Tongue (tissue), 2 donors: ENCODE measurements around the gene EDAR. TPM values are rescaled to one million over a fixed set of nuclear protein-coding genes. Genes with fewer than 3 reads are reported as not detected.

ENCODE experiments used
- DNase-seq: peaks from one replicate; pipeline ENCODE4 v3.0.0-alpha.2; 2015
- total RNA-seq: library from RNA; depleted of rRNA; stranded (reverse); fragments of >200 nt; gene quantifications from one replicate; pipeline ENCODE4 v1.2.3, GENCODE V29; 2014

EDAR gene
- total RNA-seq, 1 donor from 2014 or later, result 0.31 TPM

DNA sequence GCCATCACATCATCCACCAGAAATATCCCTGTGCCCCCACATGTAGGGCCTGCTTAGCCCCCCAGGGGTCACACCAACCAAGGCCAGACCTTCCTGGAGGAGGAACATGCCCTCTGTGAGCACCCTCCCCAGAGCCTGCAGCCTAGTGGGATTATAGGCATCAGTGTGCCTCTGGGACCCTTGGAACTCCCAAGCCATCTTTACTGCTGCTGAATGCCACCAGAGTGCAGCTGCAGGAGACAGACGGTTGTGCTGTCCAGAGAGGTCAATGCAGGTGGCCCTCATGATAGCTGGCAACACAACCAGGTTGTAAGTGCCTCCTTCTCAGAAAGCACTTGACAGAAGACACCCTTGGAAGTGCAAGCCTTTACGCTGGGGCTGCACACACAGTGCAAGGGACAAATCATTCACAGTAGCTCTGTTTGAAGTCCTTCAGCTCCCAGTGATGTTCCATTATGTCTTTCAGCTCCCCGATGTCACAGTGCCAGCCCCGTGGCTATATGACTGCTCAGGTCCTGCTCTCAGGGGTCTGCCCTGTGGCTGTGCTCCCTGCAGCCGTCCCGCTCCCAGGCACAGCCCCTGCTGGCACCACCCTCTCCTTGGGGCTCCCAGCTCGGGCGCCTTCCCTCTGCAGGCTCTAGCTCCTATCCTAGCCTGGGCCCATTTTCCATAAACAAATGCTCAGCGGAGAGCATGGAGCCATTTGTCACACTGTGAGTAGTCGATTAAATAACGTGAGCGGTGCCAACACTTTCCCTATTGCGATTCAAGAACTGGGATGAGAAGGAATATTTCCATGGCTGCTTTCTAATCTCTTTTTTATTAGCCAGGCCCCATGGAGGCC lies 65.1 kb downstream of the EDAR start:
- DNase-seq, result peak; percentile 58

DNA sequence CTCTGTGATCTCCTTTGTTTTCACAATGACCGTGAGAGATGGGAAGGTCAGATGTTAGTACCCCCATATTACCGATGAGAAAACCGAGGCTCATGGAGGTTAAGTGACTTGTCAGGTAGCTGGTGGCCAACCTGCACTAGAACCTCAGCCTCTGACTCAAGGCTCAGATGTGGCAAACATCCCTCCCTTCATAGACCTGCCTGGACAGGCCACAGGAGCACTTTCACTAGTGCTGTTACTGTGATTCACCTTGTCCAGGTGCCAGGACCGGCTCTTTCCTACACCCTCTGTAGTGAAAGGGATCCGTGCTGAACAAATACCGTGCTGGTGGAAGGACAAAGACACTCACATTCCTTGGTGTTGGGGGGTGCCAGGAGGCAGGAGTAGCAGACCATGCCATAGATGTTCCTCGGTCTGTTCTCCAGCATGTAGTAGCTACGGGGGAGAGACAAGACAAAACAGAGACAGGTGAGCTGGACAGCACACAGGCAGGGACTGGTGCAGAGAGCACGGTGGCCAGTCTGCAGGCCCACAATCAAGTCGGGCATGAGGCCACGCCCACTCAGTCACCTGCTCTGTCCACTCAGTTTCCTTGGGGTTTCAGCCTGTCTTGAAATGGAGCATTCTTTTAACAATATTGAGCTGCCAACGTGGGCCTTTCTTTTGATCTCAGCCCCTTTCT lies 65.9 kb downstream of the EDAR start:
- DNase-seq, result no peak

DNA sequence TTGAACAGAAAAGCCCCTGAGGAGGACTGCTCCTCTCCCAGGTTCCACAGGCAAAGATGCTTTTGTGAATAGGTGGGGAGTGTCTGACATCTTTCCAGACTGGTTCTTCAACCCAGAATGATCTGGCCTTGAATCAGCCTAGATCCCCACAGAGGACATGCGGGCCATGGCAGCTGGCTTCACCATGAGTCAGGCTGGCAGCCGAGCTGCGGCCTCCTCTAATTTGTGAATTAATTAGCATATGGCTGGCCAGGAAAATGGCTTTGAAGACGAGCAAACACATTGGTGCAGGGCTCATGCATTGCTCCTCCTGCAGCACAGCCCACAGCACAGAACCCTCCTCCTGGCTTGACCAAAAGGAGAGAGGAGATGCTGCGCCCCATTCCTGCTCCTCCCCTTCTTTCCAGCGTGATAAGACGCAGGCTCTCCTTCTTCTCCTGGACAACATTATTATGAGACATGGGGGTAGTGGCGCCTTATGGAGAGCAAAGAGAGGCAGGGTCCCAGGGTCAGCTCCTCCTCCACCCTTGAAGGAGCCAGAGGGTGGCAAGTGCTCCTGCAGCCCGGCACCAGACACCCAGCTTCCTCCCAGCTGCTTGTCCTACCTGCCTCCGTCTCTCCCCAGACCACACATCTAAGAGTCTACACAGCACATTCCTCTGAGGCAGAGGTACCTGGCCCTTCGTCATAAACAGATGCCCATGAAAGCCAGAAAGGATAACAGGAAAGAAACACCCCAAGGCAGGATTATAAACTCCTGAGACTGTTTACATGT lies 66.7 kb downstream of the EDAR start:
- no peak for DNase-seq

DNA sequence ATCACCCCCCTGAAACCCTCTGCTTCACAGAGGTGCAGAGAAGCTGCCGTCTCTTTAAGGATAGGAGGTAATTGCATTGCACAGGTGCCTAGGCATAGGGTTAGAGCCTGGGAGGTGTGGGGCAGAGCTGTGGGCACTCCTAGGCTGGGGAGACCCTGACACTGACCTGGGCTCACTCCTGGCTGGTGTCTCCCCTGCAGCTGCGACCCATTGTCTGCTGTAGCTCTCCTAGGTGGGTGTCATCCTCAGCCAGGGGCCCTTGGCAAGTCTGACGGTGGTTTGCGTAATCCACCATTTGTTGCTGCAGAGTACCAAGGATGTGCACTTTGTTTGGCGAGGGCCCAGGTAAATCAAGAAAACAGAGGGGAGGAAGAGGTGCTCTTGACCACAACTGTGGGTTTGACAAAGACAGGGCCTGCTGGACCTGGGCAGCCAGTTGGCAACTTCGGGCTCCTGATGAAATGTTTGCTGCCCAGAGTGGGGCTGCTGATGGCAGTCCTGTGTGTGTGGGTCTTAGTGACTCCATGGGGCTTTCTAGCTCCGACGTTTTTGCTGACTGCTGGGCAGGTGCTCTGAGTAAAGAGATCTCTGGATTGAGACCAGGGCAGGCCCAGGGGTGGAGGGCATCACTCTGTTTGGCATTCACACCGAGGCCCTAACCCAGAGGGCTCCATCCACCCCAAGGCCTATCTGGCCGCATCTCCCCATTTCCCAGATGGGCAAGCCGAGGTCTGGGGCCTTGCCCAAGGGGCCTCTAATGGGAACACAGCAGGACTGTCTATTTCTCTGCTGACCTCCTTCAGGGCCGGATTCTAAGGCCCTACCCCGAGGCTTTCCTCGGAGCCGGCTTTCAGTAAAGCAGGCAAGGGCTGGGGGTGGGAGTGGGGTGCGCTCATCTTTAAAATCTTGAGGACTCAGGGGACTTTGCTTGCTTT lies 67.7 kb downstream of the EDAR start:
- no peak for DNase-seq

DNA sequence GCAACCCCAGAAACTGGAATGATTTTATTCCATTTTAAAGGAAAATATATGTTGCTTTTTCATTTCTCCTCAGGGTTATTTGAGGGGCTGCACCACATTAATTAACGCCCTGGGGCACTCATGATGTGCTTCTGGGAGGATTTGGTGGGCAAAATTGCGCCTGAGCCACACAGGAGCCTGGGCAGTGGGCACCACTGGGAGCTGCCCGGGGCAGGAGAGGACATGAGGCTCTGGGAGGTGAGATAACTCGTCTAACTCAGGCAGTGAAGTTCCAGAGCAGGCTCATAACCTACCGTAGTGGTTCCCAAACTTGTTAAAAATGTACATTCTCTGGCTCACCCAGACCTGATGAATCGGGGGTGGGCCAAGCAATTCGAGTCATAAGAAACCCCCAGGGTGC lies 68.3 kb downstream of the EDAR start:
- no peak for DNase-seq

DNA sequence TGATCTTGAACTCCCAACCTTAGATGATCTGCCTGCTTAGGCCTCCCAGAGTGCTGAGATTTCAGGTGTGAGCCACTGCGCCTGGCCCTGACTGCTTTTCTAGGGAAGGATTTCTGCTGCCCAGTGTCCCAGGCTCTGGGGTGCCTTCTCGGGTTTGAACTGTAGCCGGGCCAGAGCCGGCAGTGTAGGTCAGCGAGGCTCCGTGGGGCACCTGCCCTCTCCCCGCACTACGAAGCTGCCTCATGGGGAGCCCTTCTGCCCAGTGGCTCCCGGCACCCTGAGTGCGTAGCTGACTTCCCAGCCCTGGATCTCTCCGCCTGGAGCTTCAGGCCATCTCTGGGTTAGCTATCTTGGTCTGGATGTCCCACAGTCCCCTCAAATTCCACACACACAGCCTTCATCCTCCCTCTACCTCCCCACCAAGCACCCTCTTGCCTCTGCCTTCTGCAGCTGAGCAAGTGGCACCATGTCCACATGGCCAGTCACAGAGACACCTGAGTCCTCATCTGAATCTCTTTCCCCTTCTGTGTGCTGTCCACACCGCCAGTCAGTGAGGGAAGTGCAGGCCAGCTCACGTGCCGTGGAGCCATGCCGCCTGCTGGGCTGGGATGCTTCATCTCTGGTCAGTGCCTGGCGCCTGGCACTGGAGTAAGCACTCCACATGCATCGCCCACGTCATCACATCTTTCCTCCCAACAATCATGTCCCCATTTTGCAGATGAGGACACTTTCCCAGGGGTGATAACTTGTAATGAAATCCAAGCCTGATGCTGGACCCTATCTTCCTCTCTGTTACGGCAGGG lies 69.2 kb downstream of the EDAR start:
- DNase-seq, result no peak

DNA sequence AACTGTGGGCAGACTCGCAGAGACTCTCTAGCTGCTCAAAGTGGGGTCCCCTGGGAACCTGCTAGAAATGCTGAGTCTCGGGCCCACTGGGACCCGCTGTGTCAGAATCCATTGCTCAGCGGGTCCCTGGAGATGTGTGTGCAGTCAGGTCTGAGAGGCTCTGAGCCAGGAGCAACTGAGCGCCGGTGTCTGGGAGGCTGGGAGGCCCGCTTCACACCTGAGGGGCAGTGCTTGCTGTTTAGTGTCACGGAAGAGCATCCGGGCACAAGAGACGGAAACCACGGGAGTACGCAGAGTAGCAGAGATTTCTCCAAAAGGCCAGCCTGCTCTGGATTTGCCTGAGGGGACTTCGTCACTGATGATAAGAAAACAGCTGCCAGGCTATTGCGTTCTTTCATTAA lies 70.1 kb downstream of the EDAR start:
- no peak for DNase-seq

DNA sequence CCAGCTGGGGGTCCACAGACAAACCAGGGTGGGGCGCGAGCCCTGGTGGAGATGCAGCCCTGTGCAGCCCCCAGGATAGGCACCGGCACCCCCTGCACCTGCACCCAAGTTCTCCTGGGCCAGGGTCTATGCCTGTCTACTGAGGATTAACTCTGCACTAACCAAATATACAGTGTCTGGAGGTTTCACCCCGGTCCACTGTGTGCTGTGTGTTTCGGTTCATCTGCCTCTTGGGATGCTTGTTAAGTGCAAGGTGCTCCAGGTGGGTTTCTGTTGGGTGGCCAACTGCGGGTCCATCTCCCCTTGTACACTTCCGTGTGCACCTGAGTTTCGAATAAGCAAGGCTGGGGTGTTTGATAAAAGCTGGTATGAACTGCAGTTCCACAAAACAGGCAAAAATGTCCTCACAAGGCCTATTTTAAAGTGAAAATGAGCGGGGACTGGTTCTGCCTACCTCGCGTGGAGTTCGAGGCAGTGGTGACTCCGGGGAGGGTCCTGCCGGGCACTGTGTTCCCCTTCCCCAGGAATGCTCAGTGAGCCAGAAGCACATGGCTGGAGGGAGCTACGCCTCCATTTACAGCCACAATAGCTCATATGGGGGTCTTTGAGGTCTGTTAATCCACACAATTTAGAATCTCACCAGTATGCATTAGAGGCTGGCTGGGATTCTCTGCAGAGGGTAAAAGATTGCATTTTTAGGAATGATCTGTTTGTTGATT lies 70.7 kb downstream of the EDAR start:
- DNase-seq, result no peak

DNA sequence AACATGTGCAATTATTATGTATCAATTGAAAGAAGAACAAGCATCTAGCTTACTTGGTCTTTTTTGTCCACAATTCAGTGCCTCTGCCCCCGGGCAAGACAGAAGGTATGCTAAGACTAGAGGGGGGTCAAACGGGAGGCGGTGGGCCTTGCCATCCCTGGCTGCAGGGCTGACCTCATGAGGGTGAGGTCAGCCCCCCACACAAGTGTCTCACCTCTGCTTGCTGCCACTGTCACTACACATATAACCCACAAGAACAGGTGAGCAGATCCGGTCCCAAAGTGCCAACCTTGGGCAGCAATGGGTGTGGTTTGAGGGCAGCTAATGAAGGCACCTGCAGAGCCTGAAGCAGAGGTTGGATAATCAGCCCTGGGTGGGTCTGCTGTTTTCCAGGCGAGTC lies 71.5 kb downstream of the EDAR start:
- DNase-seq, result no peak

DNA sequence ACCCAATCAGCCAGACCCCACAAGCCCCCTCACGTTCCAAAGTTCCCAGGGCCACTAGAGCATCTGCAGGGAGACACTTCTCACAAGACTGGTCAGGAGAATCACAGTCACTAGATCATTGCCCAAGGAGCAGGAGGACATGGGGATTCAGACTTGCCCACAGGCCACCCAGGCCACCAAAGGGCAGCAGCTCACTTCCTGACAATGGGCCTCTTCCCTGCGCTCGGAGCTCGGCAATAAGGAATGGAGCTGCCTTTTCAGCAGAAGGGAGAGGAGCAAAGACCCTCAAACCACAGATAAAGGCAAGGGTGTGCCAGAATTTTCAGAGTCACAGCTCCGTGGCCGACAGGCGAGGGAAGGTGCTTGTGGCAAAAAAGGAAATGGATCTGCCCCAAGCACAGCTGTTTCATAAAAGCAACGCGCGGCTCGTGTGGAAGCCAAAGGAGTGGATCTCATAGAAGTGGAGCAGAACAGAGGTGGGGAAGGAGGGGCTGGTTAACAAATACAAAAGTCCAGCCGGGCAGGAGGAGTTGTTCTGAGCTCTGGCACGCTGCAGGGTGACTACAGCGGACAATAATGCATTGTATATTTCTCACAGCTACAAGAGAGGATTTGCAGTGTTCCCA lies 72.1 kb downstream of the EDAR start:
- peak; percentile 59 for DNase-seq

DNA sequence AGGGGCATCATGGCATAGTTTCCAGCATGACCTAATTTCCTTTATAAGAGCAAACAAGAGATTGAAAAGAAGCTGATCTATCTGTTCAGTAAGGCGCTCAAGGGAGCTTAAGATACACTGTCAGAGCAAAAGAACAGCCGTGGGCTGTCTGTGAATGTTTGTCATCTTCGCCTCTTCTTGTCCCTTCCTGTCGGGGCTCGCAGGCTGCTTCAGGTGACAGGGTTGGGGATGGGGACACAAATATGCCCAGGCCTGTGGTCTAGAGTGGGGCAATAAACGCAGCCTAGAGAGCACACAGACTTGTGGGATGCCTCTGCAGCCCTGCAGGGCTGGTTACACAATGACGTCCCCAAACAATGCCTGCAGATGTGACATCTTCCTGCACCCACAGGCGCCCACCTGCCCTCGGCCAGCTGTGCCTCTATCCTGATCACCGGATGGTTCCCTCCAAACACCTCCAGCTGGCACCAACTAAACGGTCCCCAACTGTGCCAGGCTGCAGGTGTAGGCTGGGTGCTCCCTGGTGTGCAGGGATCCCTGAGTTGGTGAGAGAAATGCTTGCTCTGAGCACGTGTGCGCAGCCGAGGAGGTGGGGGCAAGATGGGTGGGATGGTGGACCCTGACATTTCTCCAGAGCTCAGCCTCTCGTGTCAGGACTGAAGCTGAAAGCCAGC lies 72.8 kb downstream of the EDAR start:
- peak; percentile 59 for DNase-seq

DNA sequence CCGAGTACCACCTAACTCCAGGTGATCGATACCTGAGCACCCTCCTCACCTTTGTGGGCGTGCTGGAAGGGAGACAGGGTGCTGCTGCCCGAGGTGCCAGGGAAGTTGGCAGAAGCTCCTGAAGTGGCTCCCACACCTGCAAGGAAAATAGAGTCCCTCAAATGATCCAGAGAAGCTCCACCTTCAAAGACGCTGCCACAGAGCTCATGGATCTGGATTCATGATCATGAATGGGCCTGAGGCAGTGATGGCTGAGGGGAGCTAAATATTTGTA lies 76.5 kb downstream of the EDAR start:
- no peak for DNase-seq

DNA sequence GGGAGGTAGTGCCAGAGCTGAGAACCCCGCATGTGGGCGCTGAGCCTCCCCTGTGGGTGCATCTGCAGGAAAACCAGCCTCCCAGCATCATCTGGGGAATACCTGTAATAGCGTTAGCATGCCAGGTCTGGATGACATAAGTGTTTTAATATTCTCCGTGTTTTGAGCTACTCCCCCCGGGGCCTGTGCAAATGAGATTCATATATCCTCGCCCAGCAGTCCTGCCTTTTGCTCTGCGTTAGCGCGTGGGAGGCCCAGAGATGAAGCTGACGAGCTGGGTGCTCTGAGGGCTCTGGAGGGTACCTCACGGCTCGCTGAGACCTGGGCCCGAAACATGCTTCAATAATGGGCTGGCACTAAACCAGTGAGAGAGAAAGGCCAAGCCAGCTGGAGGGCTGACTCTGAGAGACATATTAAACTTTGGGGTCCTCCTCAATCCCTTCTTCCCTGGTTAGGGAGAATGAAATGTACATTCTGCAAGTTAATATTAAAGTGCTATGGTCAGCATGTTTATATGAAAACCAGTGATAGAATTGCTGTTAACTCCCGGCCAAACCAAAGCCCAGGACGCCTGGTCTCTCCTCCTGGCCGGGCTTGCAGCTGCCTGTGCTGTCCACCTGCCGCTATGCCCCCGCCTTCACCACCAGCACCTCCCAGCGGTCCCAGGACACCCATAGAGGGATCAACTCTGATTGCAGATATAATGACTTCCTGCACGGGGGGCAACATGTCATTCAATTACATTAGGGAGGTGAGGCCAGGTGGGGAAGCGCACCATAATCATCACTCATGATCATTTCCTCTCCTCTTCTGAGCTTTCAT lies 77.0 kb downstream of the EDAR start:
- peak; percentile 10 for DNase-seq

DNA sequence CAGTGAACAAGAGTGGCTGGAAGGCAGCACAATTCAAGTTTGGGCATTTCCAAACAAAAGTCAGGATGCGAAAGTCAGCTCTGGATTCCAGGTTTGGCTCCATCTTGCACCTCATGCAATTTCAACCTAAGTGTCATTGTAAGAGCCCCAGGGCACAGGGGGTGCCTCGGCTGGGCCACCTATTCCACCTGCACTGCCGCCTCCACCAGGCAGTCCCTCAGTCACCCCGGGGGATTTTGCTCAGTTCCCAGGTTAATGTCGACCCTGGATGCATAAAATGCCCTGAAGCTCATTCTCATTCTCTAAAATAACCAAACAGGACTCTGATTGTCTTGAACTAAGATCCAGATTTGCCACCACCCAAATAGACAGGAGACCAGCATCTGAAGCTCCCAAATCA lies 77.6 kb downstream of the EDAR start:
- no peak for DNase-seq

DNA sequence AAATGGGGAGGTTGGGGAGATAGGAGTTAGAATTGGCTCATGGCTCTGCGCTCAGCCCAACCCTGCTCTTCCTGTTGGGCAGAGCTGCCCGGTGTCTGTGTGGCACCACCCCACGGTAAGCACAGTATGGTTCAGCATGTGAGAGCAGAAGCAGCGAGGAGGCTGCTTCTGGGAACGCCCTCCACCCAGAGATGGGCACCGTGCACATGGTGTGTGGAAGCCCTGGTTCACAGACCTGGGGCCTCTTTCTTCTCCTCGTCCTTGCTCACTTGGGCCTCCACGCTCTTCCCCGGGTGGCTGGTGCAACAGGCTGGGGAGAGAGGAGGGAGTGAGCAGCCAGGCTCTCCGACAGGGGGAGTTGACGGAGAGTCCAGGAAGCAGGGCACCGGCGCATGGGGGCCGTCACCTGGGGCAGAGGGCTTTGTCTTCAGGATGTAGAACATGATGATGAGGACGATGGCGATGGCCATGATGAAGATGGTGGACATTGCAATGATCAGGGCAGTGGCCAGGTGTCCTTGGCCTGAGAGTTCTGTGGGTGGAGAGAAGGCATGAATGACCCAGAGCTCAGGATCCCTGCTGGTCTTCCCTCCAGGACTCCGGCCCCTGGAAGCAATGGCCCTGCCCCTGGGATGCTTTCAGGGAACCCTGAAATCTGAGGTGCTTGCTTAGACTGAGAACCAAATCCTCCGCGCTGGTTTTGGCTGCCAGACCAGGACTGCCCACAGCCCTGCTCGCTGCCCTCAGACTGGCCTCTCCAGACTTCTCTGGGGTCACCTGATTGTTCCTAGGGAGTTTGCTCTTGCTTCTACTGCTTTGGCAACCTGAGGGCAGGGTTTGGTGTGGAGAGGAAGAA lies 78.3 kb downstream of the EDAR start:
- peak; percentile 17 for DNase-seq

DNA sequence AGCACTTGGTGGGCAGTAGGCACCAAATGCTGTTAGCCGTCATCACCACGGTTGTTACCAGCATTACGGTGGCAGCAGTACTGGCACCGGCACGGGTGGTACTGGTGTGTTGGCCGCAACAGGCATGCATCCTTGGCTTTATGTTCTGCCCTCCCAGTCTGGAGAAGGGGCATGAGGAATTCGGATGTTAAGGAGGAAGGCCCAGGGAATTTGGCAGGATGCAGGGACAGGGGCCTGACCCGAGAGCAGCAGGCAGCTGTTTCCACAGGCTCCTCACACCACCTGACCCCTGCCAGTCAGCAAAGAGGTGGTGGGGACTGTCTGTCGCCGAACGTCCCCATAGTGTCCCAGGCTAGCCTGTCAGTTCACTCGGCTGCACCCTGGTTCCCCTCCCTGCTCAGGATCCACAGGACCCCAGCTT lies 79.0 kb downstream of the EDAR start:
- peak; percentile 69 for DNase-seq

DNA sequence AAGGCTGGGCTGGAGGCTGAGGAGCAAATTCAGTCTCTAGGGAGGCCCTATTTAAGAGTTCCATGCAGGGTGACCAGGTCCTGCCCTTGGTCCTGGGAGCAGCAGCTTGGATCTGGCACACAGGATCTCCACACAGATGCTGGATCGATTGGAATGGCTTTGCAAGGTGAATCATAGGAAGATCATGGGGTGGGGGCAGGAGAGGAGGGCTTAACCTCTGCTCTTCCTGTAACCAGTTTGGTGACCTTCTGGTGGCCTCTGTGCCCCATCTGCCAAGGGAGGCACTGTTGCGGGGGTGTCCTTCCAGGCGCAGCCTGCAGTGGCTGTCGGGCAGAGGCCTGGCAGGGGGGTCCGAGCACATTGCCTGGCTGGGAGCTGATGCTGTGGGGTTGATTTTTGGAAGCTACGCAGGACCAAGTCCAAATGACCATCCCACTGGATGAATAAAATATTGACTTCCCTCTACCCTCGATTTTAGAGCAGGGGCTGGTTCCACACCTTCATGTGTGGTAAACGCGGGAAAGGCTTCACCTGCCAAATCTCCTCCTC lies 79.7 kb downstream of the EDAR start:
- DNase-seq, result no peak
